GM12875 (cell line): ENCODE data around the gene GLT6D1.

Source experiments
- H3K4me3 ChIP-seq: one replicate; pipeline ENCODE4 v1.5.1; 2011; ENCODE audit warnings: low read depth, low read length, control low read depth
- TF ChIP-seq, protein P1 (sequence below): IDR thresholded peaks from 2 replicates; pipeline ENCODE4 v1.5.1; 2011; ENCODE audit warnings: low read depth, mild to moderate bottlenecking, control low read depth, inconsistent platforms, low read length, moderate library complexity, borderline replicate concordance; ENCODE audit not compliant: insufficient read depth

The GLT6D1 gene

DNA sequence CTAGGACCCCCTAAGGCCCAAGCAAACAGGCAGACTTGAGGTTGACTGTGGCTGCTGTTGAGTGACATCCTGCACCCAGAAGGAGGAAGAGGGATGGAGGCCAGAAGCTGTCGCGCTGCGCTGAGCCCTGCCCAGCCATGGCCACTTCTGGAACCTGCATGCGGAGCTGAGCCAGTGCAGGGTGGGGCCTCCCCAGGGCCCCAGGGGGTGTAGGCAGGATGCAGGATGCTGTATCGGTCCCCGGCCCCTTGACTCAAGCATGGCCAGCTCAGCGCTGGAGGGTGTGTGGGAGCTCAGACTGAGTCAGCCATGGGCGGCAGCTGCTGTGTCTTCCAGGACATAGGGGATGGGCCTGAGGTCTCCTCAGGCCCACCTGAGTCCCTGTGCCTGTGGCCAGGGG lies 26.9 kb downstream of the GLT6D1 start:
- TF ChIP-seq, protein P1, sequence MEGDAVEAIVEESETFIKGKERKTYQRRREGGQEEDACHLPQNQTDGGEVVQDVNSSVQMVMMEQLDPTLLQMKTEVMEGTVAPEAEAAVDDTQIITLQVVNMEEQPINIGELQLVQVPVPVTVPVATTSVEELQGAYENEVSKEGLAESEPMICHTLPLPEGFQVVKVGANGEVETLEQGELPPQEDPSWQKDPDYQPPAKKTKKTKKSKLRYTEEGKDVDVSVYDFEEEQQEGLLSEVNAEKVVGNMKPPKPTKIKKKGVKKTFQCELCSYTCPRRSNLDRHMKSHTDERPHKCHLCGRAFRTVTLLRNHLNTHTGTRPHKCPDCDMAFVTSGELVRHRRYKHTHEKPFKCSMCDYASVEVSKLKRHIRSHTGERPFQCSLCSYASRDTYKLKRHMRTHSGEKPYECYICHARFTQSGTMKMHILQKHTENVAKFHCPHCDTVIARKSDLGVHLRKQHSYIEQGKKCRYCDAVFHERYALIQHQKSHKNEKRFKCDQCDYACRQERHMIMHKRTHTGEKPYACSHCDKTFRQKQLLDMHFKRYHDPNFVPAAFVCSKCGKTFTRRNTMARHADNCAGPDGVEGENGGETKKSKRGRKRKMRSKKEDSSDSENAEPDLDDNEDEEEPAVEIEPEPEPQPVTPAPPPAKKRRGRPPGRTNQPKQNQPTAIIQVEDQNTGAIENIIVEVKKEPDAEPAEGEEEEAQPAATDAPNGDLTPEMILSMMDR, result no peak
- H3K4me3 ChIP-seq, result no peak overlapping the region

DNA sequence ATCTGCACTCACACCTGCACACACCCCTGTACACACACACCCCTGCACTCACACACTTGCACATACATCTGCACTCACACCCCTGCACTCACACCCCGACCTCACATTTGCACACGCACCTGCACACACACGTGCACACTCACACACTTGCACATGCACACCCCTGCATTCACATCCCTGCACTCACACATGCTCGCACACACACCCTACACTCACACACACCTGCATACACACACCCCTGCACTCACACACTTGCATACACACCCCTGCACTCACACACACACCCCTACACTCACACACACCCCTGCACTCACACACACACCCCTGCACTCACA lies 27.5 kb downstream of the GLT6D1 start:
- TF ChIP-seq, protein P1, result no peak
- no peak overlapping the region for H3K4me3 ChIP-seq

GRCh38 chr9:135611142-135611874 lies 28.0 kb downstream of the GLT6D1 start:
- TF ChIP-seq, protein P1, result no peak
- H3K4me3 ChIP-seq, result no peak overlapping the region

GRCh38 chr9:135610290-135611141 lies 28.8 kb downstream of the GLT6D1 start:
- TF ChIP-seq, protein P1, result no peak
- H3K4me3 ChIP-seq, result no peak overlapping the region

DNA sequence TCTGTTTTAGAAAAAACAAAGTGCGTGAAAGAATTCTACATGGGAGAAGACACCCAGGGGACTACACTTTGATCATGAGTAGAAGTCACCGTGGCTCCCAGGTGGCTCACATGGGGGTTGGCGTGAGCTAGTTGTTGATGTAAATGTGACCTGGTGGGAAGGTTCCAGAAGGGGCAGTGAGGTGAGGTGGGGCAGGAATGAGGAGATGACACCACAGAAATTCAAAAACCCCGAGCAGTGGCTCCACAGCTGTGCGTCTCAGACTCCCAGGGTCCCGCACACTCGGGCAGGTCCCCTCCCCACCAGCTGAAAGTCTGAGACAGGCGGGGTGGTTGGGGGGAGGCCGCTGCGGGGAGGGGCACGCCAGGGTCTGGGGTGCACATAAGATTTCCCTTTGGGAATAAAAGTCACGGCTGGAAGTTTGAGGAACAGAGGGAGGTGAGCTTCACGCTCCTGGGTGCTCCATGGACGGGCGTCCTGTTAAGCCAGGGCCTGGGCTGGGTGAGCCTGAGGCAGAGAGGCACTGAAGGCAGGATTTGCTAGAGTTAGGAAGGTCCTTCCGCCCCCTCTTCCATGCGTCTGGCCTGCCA lies 29.9 kb downstream of the GLT6D1 start:
- TF ChIP-seq, protein P1, result no peak
- H3K4me3 ChIP-seq, result no peak overlapping the region

- TF ChIP-seq, protein P1, result no peak
- H3K4me3 ChIP-seq, result no peak overlapping the region
Measured at GRCh38 chr9:135608999-135609317, 30.4 kb downstream of the GLT6D1 start.

- no peak overlapping the region for H3K4me3 ChIP-seq
- TF ChIP-seq, protein P1, result no peak
Measured at GRCh38 chr9:135608294-135608998, 30.9 kb downstream of the GLT6D1 start.
